GM21529 (cell line): ENCODE results near the gene HS3ST4.

Experiments used
- ATAC-seq: cut with Tn5 transposase; IDR thresholded peaks from one replicate; pipeline ENCODE4 v1.9.1; 2021; ENCODE audit not compliant: unreplicated experiment

The HS3ST4 gene

GRCh38 chr16:26158142-26158759 lies 466.5 kb downstream of the HS3ST4 start:
- no peak for ATAC-seq

GRCh38 chr16:26161461-26162180 lies 469.9 kb downstream of the HS3ST4 start:
- ATAC-seq, result no peak

- ATAC-seq, result no peak
These were observed 477.7 kb downstream of the HS3ST4 start for GRCh38 chr16:26169473-26169872.

GRCh38 chr16:26175944-26176343 lies 484.2 kb downstream of the HS3ST4 start:
- ATAC-seq, result no peak

- ATAC-seq, result no peak
These were observed 485.7 kb downstream of the HS3ST4 start for GRCh38 chr16:26177438-26177837.

- ATAC-seq, result no peak
These were observed 486.5 kb downstream of the HS3ST4 start for GRCh38 chr16:26178298-26178697.

GRCh38 chr16:26186091-26186615 lies 494.4 kb downstream of the HS3ST4 start:
- ATAC-seq, result no peak
